ENCODE results near the gene ENO1. TPM values are rescaled to one million over a fixed set of nuclear protein-coding genes. Genes with fewer than 3 reads are reported as not detected.
"Not testable (repeated sequence)": the region's sequence is repeated elsewhere in the genome, so short reads cannot be mapped to it uniquely, and the experiment has no call there.

Gene ENO1
- 1,269 and 1,339 TPM in 2 replicates for total RNA-seq
- long read RNA-seq, transcript ENO1-201 (12 exons, 1,781 nt): major isoform, 11,097 of 11,377 reads
- long read RNA-seq, transcript ENO1-203 (9 exons, 2,548 nt): minor isoform, 7 of 11,377 reads
- long read RNA-seq, partial matches to known transcripts: 72 of 11,377 reads
- long read RNA-seq, other reads (novel, unspliced or antisense): 199 of 11,377 reads

GRCh38 chr1:8878448-8878697 is at the start of gene ENO1:
ENO1 (minus strand) TSS chr1:8878686; CDS start chr1:8874908, 3,778 bp downstream.
- Mint-ChIP-seq H3K4me3 (peak within 1 kb of the TSS; percentile 97), H3K4me1 (peaks cover 49% of the 10 kb centered on the region), H3K27me3 (ENCODE audit: low read depth) (peaks cover 4% of the 10 kb centered on the region), H3K9me3 (no peaks in the 10 kb centered on the region), H3K27ac (ENCODE audit: unreplicated experiment) (peak within 1 kb of the TSS; percentile 99), H3K36me3 (ENCODE audit: low read depth) (peaks cover 15% of the 10 kb centered on the region)
- TF ChIP-seq CTCF (conservative IDR thresholded peaks at IDR 0.05): no peak
- DNase-seq (ENCODE audit: low read depth, low spot score): no peak

- no peaks in the 10 kb centered on the region for H3K27me3 Mint-ChIP-seq (ENCODE audit: low read depth)
- TF ChIP-seq CTCF (conservative IDR thresholded peaks at IDR 0.05): no peak
- H3K27ac Mint-ChIP-seq (ENCODE audit: unreplicated experiment): no peak overlapping the region
- H3K4me1 Mint-ChIP-seq: no peaks in the 10 kb centered on the region
- no peaks in the 10 kb centered on the region for H3K9me3 Mint-ChIP-seq
- DNase-seq (ENCODE audit: low read depth, low spot score): no peak
- no peaks in the 10 kb centered on the region for H3K36me3 Mint-ChIP-seq (ENCODE audit: low read depth)
- H3K4me3 Mint-ChIP-seq: no peak overlapping the region
These were observed 48.5 kb upstream of the ENO1 start for GRCh38 chr1:8926707-8927694.

- TF ChIP-seq CTCF (conservative IDR thresholded peaks at IDR 0.05): no peak
- H3K4me1 Mint-ChIP-seq: no peaks in the 10 kb centered on the region
- H3K9me3 Mint-ChIP-seq: no peaks in the 10 kb centered on the region
- H3K36me3 Mint-ChIP-seq (ENCODE audit: low read depth): no peaks in the 10 kb centered on the region
- H3K4me3 Mint-ChIP-seq: no peak overlapping the region
- DNase-seq (ENCODE audit: low read depth, low spot score): no peak
- H3K27me3 Mint-ChIP-seq (ENCODE audit: low read depth): no peaks in the 10 kb centered on the region
- H3K27ac Mint-ChIP-seq (ENCODE audit: unreplicated experiment): no peak overlapping the region
These were observed 47.5 kb upstream of the ENO1 start for GRCh38 chr1:8925960-8926359.

GRCh38 chr1:8925406-8925805 is 46.9 kb upstream of the ENO1 start:
- Mint-ChIP-seq H3K4me3 (no peak overlapping the region), H3K27ac (ENCODE audit: unreplicated experiment) (no peak overlapping the region), H3K4me1 (no peaks in the 10 kb centered on the region), H3K36me3 (ENCODE audit: low read depth) (no peaks in the 10 kb centered on the region), H3K9me3 (no peaks in the 10 kb centered on the region), H3K27me3 (ENCODE audit: low read depth) (no peaks in the 10 kb centered on the region)
- no peak for DNase-seq (ENCODE audit: low read depth, low spot score)
- TF ChIP-seq CTCF (conservative IDR thresholded peaks at IDR 0.05): no peak

GRCh38 chr1:8922962-8923361 is 44.5 kb upstream of the ENO1 start:
- no peak for DNase-seq (ENCODE audit: low read depth, low spot score)
- peaks cover 4% of the 10 kb centered on the region for H3K4me1 Mint-ChIP-seq
- H3K27ac Mint-ChIP-seq (ENCODE audit: unreplicated experiment): no peak overlapping the region
- H3K36me3 Mint-ChIP-seq (ENCODE audit: low read depth): no peaks in the 10 kb centered on the region
- H3K9me3 Mint-ChIP-seq: no peaks in the 10 kb centered on the region
- H3K4me3 Mint-ChIP-seq: no peak overlapping the region
- TF ChIP-seq CTCF (conservative IDR thresholded peaks at IDR 0.05): no peak
- no peaks in the 10 kb centered on the region for H3K27me3 Mint-ChIP-seq (ENCODE audit: low read depth)

- not testable (repeated sequence) for DNase-seq (ENCODE audit: low read depth, low spot score); H3K9me3 Mint-ChIP-seq; H3K36me3 Mint-ChIP-seq (ENCODE audit: low read depth); H3K27me3 Mint-ChIP-seq (ENCODE audit: low read depth); H3K27ac Mint-ChIP-seq (ENCODE audit: unreplicated experiment); H3K4me3 Mint-ChIP-seq
- H3K4me1 Mint-ChIP-seq: peaks cover 25% of the 10 kb centered on the region
These were observed 39.0 kb upstream of the ENO1 start for GRCh38 chr1:8917536-8917935.

All from neural crest cell (in vitro differentiated cells).